PC-3 (cell line): ENCODE results near the gene GPR82. TPM values are rescaled to one million over a fixed set of nuclear protein-coding genes. Genes with fewer than 3 reads are reported as not detected.

Experiments used
- ATAC-seq: fragments of 200-7000 bp; cut with Tn5 transposase; 2 replicates; pipeline ENCODE4 v1.9.1; 2020; ENCODE audit warnings: mild to moderate bottlenecking, moderate library complexity
- BruUV-seq: library from RNA; stranded (reverse); fragments of 400-500 nt; replicated peaks from 2 replicates; lab custom pipeline; 2021; lab: Mats Ljungman, UMichigan
- CTCF ChIA-PET: fragments of 300-600 bp; sonication (Branson Sonifier 250); formaldehyde crosslinking; loops from one replicate; lab custom pipeline; 2022; ENCODE audit warnings: antibody characterized with exemption; lab: Charles Lee
- POLR2A ChIA-PET: fragments of 300-600 bp; sonication (Branson Sonifier 250); formaldehyde crosslinking; loops from one replicate; lab custom pipeline; 2022; ENCODE audit warnings: antibody characterized with exemption; ENCODE audit not compliant: unreplicated experiment; lab: Charles Lee
- DNase-seq: peaks from one replicate; pipeline ENCODE4 v3.0.0-alpha.2; 2015
- H2AFZ ChIP-seq: fragments of 300-600 bp; sonication (generic); 2 replicates; pipeline ENCODE4 v1.6.0; 2016; ENCODE audit warnings: antibody characterized with exemption, low read length
- H3F3A ChIP-seq: fragments of 300-600 bp; sonication (generic); one replicate; pipeline ENCODE4 v1.6.0; 2017; ENCODE audit warnings: antibody characterized with exemption, low read length, control low read depth, mild to moderate bottlenecking; ENCODE audit not compliant: unreplicated experiment
- H3K27ac ChIP-seq: fragments of 300-600 bp; sonication (generic); 2 replicates; pipeline ENCODE4 v1.5.1; 2016; ENCODE audit warnings: mild to moderate bottlenecking, low read length
- H3K27me3 ChIP-seq: fragments of 300-600 bp; sonication (generic); 2 replicates; pipeline ENCODE4 v1.6.1; 2016; ENCODE audit warnings: low read length, mixed read lengths
- H3K36me3 ChIP-seq: fragments of 300-600 bp; sonication (generic); 2 replicates; pipeline ENCODE4 v1.6.1; 2016; ENCODE audit warnings: low read depth, mixed run types, low read length, mixed read lengths
- H3K4me1 ChIP-seq: fragments of 300-600 bp; sonication (generic); 2 replicates; pipeline ENCODE4 v1.5.1; 2016; ENCODE audit warnings: low read length; ENCODE audit not compliant: insufficient read depth
- H3K4me2 ChIP-seq: fragments of 300-600 bp; sonication (generic); 2 replicates; pipeline ENCODE4 v1.6.0; 2016; ENCODE audit warnings: low read length
- H3K4me3 ChIP-seq: fragments of 300-600 bp; sonication (generic); 2 replicates; pipeline ENCODE4 v1.5.1; 2016; ENCODE audit warnings: mild to moderate bottlenecking, low read length, mixed read lengths
- H3K79me2 ChIP-seq: fragments of 300-600 bp; sonication (generic); 2 replicates; pipeline ENCODE4 v1.6.1; 2017; ENCODE audit warnings: low read length, mixed read lengths
- H3K9ac ChIP-seq: fragments of 300-600 bp; sonication (generic); 2 replicates; pipeline ENCODE4 v1.6.0; 2016; ENCODE audit warnings: mild to moderate bottlenecking, low read length
- H3K9me2 ChIP-seq: fragments of 300-600 bp; sonication (generic); replicated peaks from 2 replicates; pipeline ENCODE4 v1.6.1; 2016; ENCODE audit warnings: mixed run types, low read length, mixed read lengths
- H3K9me3 ChIP-seq: fragments of 300-600 bp; sonication (generic); 2 replicates; pipeline ENCODE4 v1.6.1; 2016; ENCODE audit warnings: low read length, mixed read lengths
- H4K20me1 ChIP-seq: fragments of 300-600 bp; sonication (generic); 2 replicates; pipeline ENCODE4 v1.6.1; 2016; ENCODE audit warnings: low read length, mixed read lengths
- CTCF ChIP-seq: fragments of 300-600 bp; sonication (generic); conservative IDR thresholded peaks from 2 replicates; pipeline ENCODE4 v1.5.1; 2017; ENCODE audit warnings: antibody characterized with exemption, low read depth, mild to moderate bottlenecking, low read length
- EZH2 ChIP-seq: fragments of 300-600 bp; sonication (generic); IDR thresholded peaks from one replicate; pipeline ENCODE4 v1.6.1; 2017; ENCODE audit warnings: antibody characterized with exemption, mild to moderate bottlenecking, low read length; ENCODE audit not compliant: unreplicated experiment
- EZH2phosphoT487 ChIP-seq: fragments of 300-600 bp; sonication (generic); IDR thresholded peaks from 2 replicates; pipeline ENCODE4 v1.6.1; 2018; ENCODE audit warnings: mild to moderate bottlenecking, antibody characterized with exemption, low read length, borderline replicate concordance
- intact Hi-C: fragments of 100-400 bp; cut with micrococcal nuclease; formaldehyde crosslinking; loops from 2 replicates; pipeline ENCODE4 v1.9.0; 2023
- total RNA-seq: library from RNA; depleted of rRNA; stranded (reverse); fragments of >200 nt; gene quantifications from 2 replicates; pipeline ENCODE4 v1.2.3, GENCODE V29; 2014

Gene GPR82
- total RNA-seq, 1 experiment from 2014 or later, result not detected

DNA sequence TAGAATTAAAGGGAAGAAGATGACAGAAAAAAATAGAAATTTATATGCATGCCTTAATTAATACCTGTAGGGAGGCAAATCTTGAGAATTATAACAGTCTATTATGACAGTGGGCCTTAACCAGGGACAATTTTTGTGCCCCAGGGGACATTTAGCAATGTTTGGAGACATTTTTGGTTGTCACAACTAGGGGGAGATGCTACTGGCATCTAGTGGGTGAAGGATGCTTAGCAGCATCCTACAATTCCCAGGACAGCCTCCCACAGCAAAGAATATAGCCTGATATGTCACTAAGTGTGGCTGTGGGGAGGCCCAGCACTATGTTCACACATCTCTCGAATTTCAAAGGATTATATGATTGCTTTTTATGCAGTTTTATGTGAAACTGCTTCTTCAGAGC is 10.5 kb downstream of the GPR82 start:
- TF ChIP-seq EZH2phosphoT487 (no peak), EZH2 (no peak), CTCF (peak; percentile 60)
- no peaks in the 10 kb centered on the region for H3K79me2 ChIP-seq
- CTCF ChIA-PET, result no interaction called here
- H2AFZ ChIP-seq, result no peak overlapping the region
- no TSS peak for BruUV-seq
- no peaks in the 10 kb centered on the region for H4K20me1 ChIP-seq
- no peak overlapping the region for H3K9ac ChIP-seq
- H3K9me3 ChIP-seq, result no peaks in the 10 kb centered on the region
- H3K4me3 ChIP-seq, result no peak overlapping the region
- no peaks in the 10 kb centered on the region for H3K9me2 ChIP-seq
- H3F3A ChIP-seq, result no peaks in the 10 kb centered on the region
- intact Hi-C loops, result loop anchor here (1.0 kb wide), 1 partner anchor 176 kb away; no protein-coding TSS in a partner anchor
- POLR2A ChIA-PET, result no interaction called here
- DNase-seq (peak; percentile 46), ATAC-seq (no peak)
- no peaks in the 10 kb centered on the region for H3K4me1 ChIP-seq
- H3K27me3 ChIP-seq, result no peaks in the 10 kb centered on the region
- H3K36me3 ChIP-seq, result no peaks in the 10 kb centered on the region
- no peak overlapping the region for H3K27ac ChIP-seq
- H3K4me2 ChIP-seq, result no peak overlapping the region

- Histone ChIP-seq H3K27ac (no peak overlapping the region), H3K4me2 (no peak overlapping the region), H3K9me2 (no peaks in the 10 kb centered on the region), H3K4me1 (no peaks in the 10 kb centered on the region), H3K9me3 (no peaks in the 10 kb centered on the region), H3F3A (no peaks in the 10 kb centered on the region), H4K20me1 (no peaks in the 10 kb centered on the region), H3K27me3 (no peaks in the 10 kb centered on the region), H3K4me3 (no peak overlapping the region), H3K36me3 (no peaks in the 10 kb centered on the region), H2AFZ (no peak overlapping the region), H3K9ac (no peak overlapping the region), H3K79me2 (no peaks in the 10 kb centered on the region)
- no peak for TF ChIP-seq EZH2
- no peak for TF ChIP-seq CTCF
- TF ChIP-seq EZH2phosphoT487, result no peak
- DNase-seq (no peak), ATAC-seq (no peak)
- CTCF ChIA-PET, result no interaction called here
- POLR2A ChIA-PET, result no interaction called here
- no TSS peak for BruUV-seq
- intact Hi-C loops, result no loop called here
Observed at GRCh38 chrX:41737065-41737464, 13.1 kb downstream of the GPR82 start.

DNA sequence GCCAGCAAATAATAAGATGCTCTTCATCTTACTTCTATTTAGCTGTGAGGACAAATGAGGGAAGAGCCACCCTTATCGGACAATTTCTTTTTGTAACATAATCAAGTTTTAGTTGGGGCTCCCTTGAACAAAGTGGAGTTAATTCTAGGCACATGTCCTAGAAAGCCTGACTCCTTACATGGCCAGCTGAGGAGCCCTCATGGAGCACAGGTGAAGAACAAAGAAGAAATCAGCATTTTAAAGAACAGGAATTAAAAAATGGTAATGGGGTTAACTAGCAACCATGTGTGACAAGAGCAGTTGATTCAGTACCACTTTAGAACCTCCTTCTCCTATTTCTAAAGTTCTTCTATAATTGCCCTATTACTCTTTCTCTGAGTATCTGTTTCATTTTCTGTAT is 15.9 kb downstream of the GPR82 start:
- intact Hi-C loops, result no loop called here
- Histone ChIP-seq H3K9ac (no peak overlapping the region), H3K27ac (no peak overlapping the region), H3K9me2 (no peaks in the 10 kb centered on the region), H2AFZ (no peak overlapping the region), H3K4me1 (no peaks in the 10 kb centered on the region), H3K79me2 (no peaks in the 10 kb centered on the region), H3K4me3 (no peak overlapping the region), H3K4me2 (no peak overlapping the region), H3K27me3 (no peaks in the 10 kb centered on the region), H3K9me3 (no peaks in the 10 kb centered on the region), H3F3A (no peaks in the 10 kb centered on the region), H4K20me1 (no peaks in the 10 kb centered on the region), H3K36me3 (no peaks in the 10 kb centered on the region)
- ChIA-PET POLR2A (no interaction called here), CTCF (no interaction called here)
- DNase-seq (no peak), ATAC-seq (no peak)
- no peak for TF ChIP-seq EZH2phosphoT487
- TF ChIP-seq EZH2, result no peak
- TF ChIP-seq CTCF, result no peak
- no TSS peak for BruUV-seq
